CD4-positive, alpha-beta T cell treated with Interleukin-21 for 1 hour (primary cell): Measurements from ENCODE around the gene ENOX1.

Source experiments
- DNase-seq: peaks from one replicate; pipeline ENCODE4 v3.0.0-alpha.2; 2020

The ENOX1 gene

GRCh38 chr13:43785261-43785649 lies 1.5 kb downstream of the ENOX1 start:
- no peak for DNase-seq

- DNase-seq: no peak
Measured at GRCh38 chr13:43784496-43784895, 2.3 kb downstream of the ENOX1 start.

- DNase-seq: peak; percentile 27
Measured at GRCh38 chr13:43783820-43784219, 3.0 kb downstream of the ENOX1 start.

GRCh38 chr13:43782686-43783085 lies 4.1 kb downstream of the ENOX1 start:
- no peak for DNase-seq

GRCh38 chr13:43780666-43781065 lies 6.1 kb downstream of the ENOX1 start:
- no peak for DNase-seq

GRCh38 chr13:43776501-43777079 lies 10.2 kb downstream of the ENOX1 start:
- DNase-seq: no peak

- DNase-seq: no peak
Measured at GRCh38 chr13:43776006-43776405, 10.8 kb downstream of the ENOX1 start.

GRCh38 chr13:43773602-43774001 lies 13.2 kb downstream of the ENOX1 start:
- no peak for DNase-seq

GRCh38 chr13:43770871-43771270 lies 15.9 kb downstream of the ENOX1 start:
- DNase-seq: no peak

- no peak for DNase-seq
Measured at GRCh38 chr13:43769529-43769928, 17.2 kb downstream of the ENOX1 start.

GRCh38 chr13:43767341-43767931 lies 19.3 kb downstream of the ENOX1 start:
- no peak for DNase-seq

- no peak for DNase-seq
Measured at GRCh38 chr13:43766725-43767124, 20.0 kb downstream of the ENOX1 start.

GRCh38 chr13:43764349-43764748 lies 22.4 kb downstream of the ENOX1 start:
- DNase-seq: no peak

GRCh38 chr13:43763143-43763759 lies 23.5 kb downstream of the ENOX1 start:
- DNase-seq: no peak

- DNase-seq: no peak
Measured at GRCh38 chr13:43761616-43762315, 25.0 kb downstream of the ENOX1 start.

GRCh38 chr13:43760257-43760656 lies 26.5 kb downstream of the ENOX1 start:
- no peak for DNase-seq

- DNase-seq: no peak
Measured at GRCh38 chr13:43758834-43759233, 27.9 kb downstream of the ENOX1 start.

GRCh38 chr13:43757266-43757665 lies 29.5 kb downstream of the ENOX1 start:
- DNase-seq: no peak

- DNase-seq: no peak
Measured at GRCh38 chr13:43755844-43756243, 30.9 kb downstream of the ENOX1 start.

GRCh38 chr13:43751624-43752023 lies 35.1 kb downstream of the ENOX1 start:
- DNase-seq: no peak

- DNase-seq: no peak
Measured at GRCh38 chr13:43749503-43749902, 37.3 kb downstream of the ENOX1 start.

GRCh38 chr13:43744261-43745031 lies 42.3 kb downstream of the ENOX1 start:
- no peak for DNase-seq

- no peak for DNase-seq
Measured at GRCh38 chr13:43742911-43743310, 43.9 kb downstream of the ENOX1 start.
